Cardiac muscle cell (in vitro differentiated cells and primary cell): ENCODE results near the gene HEATR3. TPM values are rescaled to one million over a fixed set of nuclear protein-coding genes. Genes with fewer than 3 reads are reported as not detected.
A peak's percentile ranks its signal among the peaks of the same experiment; 100 is the strongest.

Experiments
- DNase-seq, 2 donors: peaks; one replicate each; pipeline versions ENCODE4 v3.0.0 to v3.0.0-alpha.2; 2010 to 2017; ENCODE audit warnings: low read depth in 1 of 2, low spot score in 1 of 2
- H3K27ac ChIP-seq: fragments of 200-600 bp; sonication (generic); 2 replicates; pipeline ENCODE4 v1.5.1; 2016
- H3K27me3 ChIP-seq: fragments of 200-600 bp; sonication (generic); 2 replicates; pipeline ENCODE4 v1.6.0; 2016; ENCODE audit warnings: control low read depth
- H3K36me3 ChIP-seq: fragments of 200-600 bp; sonication (generic); 2 replicates; pipeline ENCODE4 v1.5.1; 2016; ENCODE audit warnings: control low read depth
- H3K4me1 ChIP-seq: fragments of 200-600 bp; sonication (generic); 2 replicates; pipeline ENCODE4 v1.8.1; 2017; ENCODE audit warnings: low read depth, mild to moderate bottlenecking, mixed run types
- H3K4me3 ChIP-seq: fragments of 200-600 bp; sonication (generic); 2 replicates; pipeline ENCODE4 v1.5.1; 2016; ENCODE audit warnings: mild to moderate bottlenecking
- H3K9me3 ChIP-seq: fragments of 200-600 bp; sonication (generic); 2 replicates; pipeline ENCODE4 v1.5.1; 2017; ENCODE audit warnings: low read depth, mild to moderate bottlenecking, control low read depth
- CTCF ChIP-seq: IDR thresholded peaks from 2 replicates; pipeline ENCODE4 v1.5.1; 2012; ENCODE audit warnings: low read depth, mild to moderate bottlenecking, low read length
- polyA plus RNA-seq: library from polyadenylated mRNA; unstranded; fragments of >200 nt; fragmentation: Nextera tagmentation; extraction: Ambion mirVana; gene quantifications from 2 replicates; pipeline ENCODE4 v1.2.1, GENCODE V29; 2016
- total RNA-seq: library from RNA; depleted of rRNA; stranded (reverse); fragments of >200 nt; gene quantifications from 2 replicates; pipeline ENCODE4 v1.2.3, GENCODE V29; 2016

HEATR3 gene
- total and polyA plus RNA-seq, 2 experiments from 2014 or later = 10.7 to 23.9 TPM

GRCh38 chr16:50154420-50154950, 88.7 kb downstream of the HEATR3 start:
- Histone ChIP-seq H3K27ac (peak overlapping the region; percentile 81), H3K4me3 (peak overlapping the region; percentile 82), H3K9me3 (no peaks in the 10 kb centered on the region), H3K4me1 (peaks cover 9% of the 10 kb centered on the region), H3K27me3 (no peaks in the 10 kb centered on the region), H3K36me3 (no peaks in the 10 kb centered on the region)
- DNase-seq = peak; percentile 25 to 37
- no peak for TF ChIP-seq CTCF

- no peak for DNase-seq
- H3K27ac ChIP-seq = no peak overlapping the region
- H3K27me3 ChIP-seq = no peaks in the 10 kb centered on the region
- no peak for TF ChIP-seq CTCF
- H3K4me3 ChIP-seq = peak overlapping the region; percentile 82
- no peaks in the 10 kb centered on the region for H3K36me3 ChIP-seq
- H3K9me3 ChIP-seq = no peaks in the 10 kb centered on the region
- H3K4me1 ChIP-seq = peaks cover 9% of the 10 kb centered on the region
These were observed 90.2 kb downstream of the HEATR3 start for GRCh38 chr16:50155925-50156324.

Other genes starting within 250 kb of the HEATR3 start
- gene ZNF423, start 209.9 kb upstream of the HEATR3 start, total RNA-seq = 14.5 and 22.2 TPM in 2 replicates
- gene ZNF423, start 209.9 kb upstream of the HEATR3 start, polyA plus RNA-seq = 12.3 and 15.9 TPM in 2 replicates
- 14.4 and 16.6 TPM in 2 replicates for gene CNEP1R1, start 40.7 kb upstream of the HEATR3 start, total RNA-seq
- gene CNEP1R1, start 40.7 kb upstream of the HEATR3 start, polyA plus RNA-seq = 24.3 and 30.6 TPM in 2 replicates
- 10.6 and 15.0 TPM in 2 replicates for gene TENT4B, start 87.3 kb downstream of the HEATR3 start, total RNA-seq
- gene TENT4B, start 87.3 kb downstream of the HEATR3 start, polyA plus RNA-seq = 6.2 and 8.7 TPM in 2 replicates
- 18.2 and 28.8 TPM in 2 replicates for gene ADCY7, start 200.6 kb downstream of the HEATR3 start, total RNA-seq
- gene ADCY7, start 200.6 kb downstream of the HEATR3 start, polyA plus RNA-seq = 9.3 and 13.6 TPM in 2 replicates